Endothelial cell of umbilical vein (primary cell): Measurements from ENCODE around the gene SLC2A1. TPM values are rescaled to one million over a fixed set of nuclear protein-coding genes. Genes with fewer than 3 reads are reported as not detected.

Source experiments
- BruUV-seq: library from RNA; stranded (reverse); fragments of 400-500 nt; replicated peaks from 2 replicates; lab custom pipeline; 2021; lab: Mats Ljungman, UMichigan
- CTCF ChIA-PET: fragments of 300-600, 350-600 bp; sonication (Branson Sonifier 250); formaldehyde crosslinking; loops from one replicate; lab custom pipeline; 2021; ENCODE audit warnings: antibody characterized with exemption, inconsistent platforms; lab: Charles Lee
- POLR2A ChIA-PET: fragments of 300-600, 350-600 bp; sonication (Branson Sonifier 250); formaldehyde crosslinking; loops from one replicate; lab custom pipeline; 2021; ENCODE audit warnings: antibody characterized with exemption, inconsistent platforms; lab: Charles Lee
- DNase-seq: peaks from one replicate; pipeline ENCODE4 v3.0.0-alpha.2; 2011; ENCODE audit warnings: low read depth, low spot score
- FAIRE-seq: peaks from 2 replicates; lab custom pipeline; 2011; peaks lifted over from hg19 to GRCh38; lab: Jason Lieb, UNC
- H2AFZ ChIP-seq: 2 replicates; pipeline ENCODE4 v1.6.0; 2012; ENCODE audit warnings: low read depth, low read length, control low read depth, inconsistent platforms
- H3K27ac ChIP-seq: 2 replicates; pipeline ENCODE4 v1.5.1; 2011; ENCODE audit warnings: low read depth, mild to moderate bottlenecking, control low read depth, low read length, moderate library complexity; ENCODE audit not compliant: insufficient read depth
- H3K27me3 ChIP-seq, 2 experiments: 2 replicates each; pipeline versions ENCODE4 v1.6.0 to v1.6.1; 2011; ENCODE audit warnings: low read length in 2 of 2, mixed read lengths in 1 of 2; ENCODE audit not compliant: control insufficient read depth in 2 of 2, insufficient read depth in 2 of 2
- H3K36me3 ChIP-seq, 2 experiments: 2 replicates in 1 of 2; 3 replicates in 1 of 2; pipeline ENCODE4 v1.5.1; 2011; ENCODE audit warnings: low read length in 2 of 2, mild to moderate bottlenecking in 1 of 2, moderate library complexity in 1 of 2; ENCODE audit not compliant: control insufficient read depth in 2 of 2, insufficient read depth in 2 of 2; ENCODE audit errors: extremely low read depth in 1 of 2
- H3K4me1 ChIP-seq: 3 replicates; pipeline ENCODE4 v1.5.1; 2011; ENCODE audit warnings: mild to moderate bottlenecking, low read length; ENCODE audit not compliant: control insufficient read depth, insufficient read depth; ENCODE audit errors: extremely low read depth
- H3K4me2 ChIP-seq: 2 replicates; pipeline ENCODE4 v1.6.1; 2011; ENCODE audit warnings: low read length, control low read depth, mixed read lengths; ENCODE audit not compliant: insufficient read depth
- H3K4me3 ChIP-seq, 3 experiments: fragments of 200-600 bp in 1 of 3; sonication (generic), shearing (Covaris generic) in 1 of 3; replicated peaks in 1 of 3; 2 replicates each; pipeline ENCODE4 v1.5.1; 2011 to 2016; ENCODE audit warnings: control low read depth in 3 of 3, low read length in 3 of 3, mild to moderate bottlenecking in 2 of 3, inconsistent platforms in 1 of 3, low read depth in 1 of 3, moderate library complexity in 1 of 3; ENCODE audit not compliant: insufficient read depth in 1 of 3
- H3K79me2 ChIP-seq: 2 replicates; pipeline ENCODE4 v1.6.0; 2012; ENCODE audit warnings: low read length, inconsistent platforms; ENCODE audit not compliant: control insufficient read depth, insufficient read depth
- H3K9ac ChIP-seq: replicated peaks from 2 replicates; pipeline ENCODE3; 2011; ENCODE audit warnings: low read length, control low read depth; ENCODE audit not compliant: insufficient read depth; ENCODE audit errors: extremely low read depth
- H3K9me1 ChIP-seq: replicated peaks from 3 replicates; pipeline ENCODE4 v1.6.0; 2011; ENCODE audit warnings: mild to moderate bottlenecking, low read length; ENCODE audit not compliant: control insufficient read depth, insufficient read depth; ENCODE audit errors: extremely low read depth
- H3K9me3 ChIP-seq: replicated peaks from 2 replicates; pipeline ENCODE4 v1.5.1; 2012; ENCODE audit warnings: low read length, inconsistent platforms; ENCODE audit not compliant: control insufficient read depth, insufficient read depth
- H4K20me1 ChIP-seq: replicated peaks from 2 replicates; pipeline ENCODE3; 2011; ENCODE audit warnings: mild to moderate bottlenecking, low read length; ENCODE audit not compliant: control insufficient read depth, insufficient read depth; ENCODE audit errors: extremely low read depth
- EZH2 ChIP-seq: IDR thresholded peaks from 2 replicates; pipeline ENCODE4 v1.6.1; 2012; ENCODE audit warnings: borderline replicate concordance, low read depth, mild to moderate bottlenecking, moderate library complexity, low read length, inconsistent platforms; ENCODE audit not compliant: severe bottlenecking
- FOS ChIP-seq: IDR thresholded peaks from 2 replicates; pipeline ENCODE4 v1.6.1; 2011; ENCODE audit warnings: mild to moderate bottlenecking, low read length, moderate library complexity, borderline replicate concordance; ENCODE audit not compliant: insufficient read depth
- GATA2 ChIP-seq: IDR thresholded peaks from 2 replicates; pipeline ENCODE4 v1.7.0; 2011; ENCODE audit warnings: low read depth, mild to moderate bottlenecking, moderate library complexity, mixed read lengths, low read length; ENCODE audit not compliant: insufficient read length, insufficient read depth
- JUN ChIP-seq: IDR thresholded peaks from 2 replicates; pipeline ENCODE4 v1.6.1; 2011; ENCODE audit warnings: borderline replicate concordance, low read depth; ENCODE audit not compliant: insufficient read length, insufficient read depth
- MYC ChIP-seq: IDR thresholded peaks from one replicate; pipeline ENCODE4 v1.6.1; 2011; ENCODE audit warnings: mild to moderate bottlenecking, low read depth, low read length
- POLR2A ChIP-seq: IDR thresholded peaks from 2 replicates; pipeline ENCODE4 v1.6.1; 2012; ENCODE audit warnings: low read depth, mild to moderate bottlenecking, control low read depth, low read length
- POLR2AphosphoS5 ChIP-seq: IDR thresholded peaks from 2 replicates; pipeline ENCODE4 v1.6.1; 2012; ENCODE audit warnings: low read depth, mild to moderate bottlenecking, control low read depth, low read length, moderate library complexity; ENCODE audit not compliant: insufficient read depth
- dilution Hi-C: fragments of 300-500 bp; cut with MboI; formaldehyde crosslinking; loops from one replicate; pipeline ENCODE4 v1.15.0; 2019; ENCODE audit warnings: low sequenced_read_pairs; ENCODE audit not compliant: extremely low pct_ligation_motif_present
- intact Hi-C: fragments of 100-400 bp; cut with micrococcal nuclease; formaldehyde crosslinking; loops from one replicate; pipeline ENCODE4 v1.10.0; 2022
- polyA plus RNA-seq, 4 experiments: library from polyadenylated mRNA; depleted of rRNA in 3 of 4; stranded (reverse) in 3 of 4; unstranded in 1 of 4; fragments of >200 nt; gene quantifications; 2 replicates each; pipeline versions ENCODE4 v1.2.1 to v1.2.3, GENCODE V29; 2011 to 2012; ENCODE audit warnings: missing spikeins in 1 of 4
- total RNA-seq: library from RNA; stranded (reverse); gene quantifications from 2 replicates; pipeline ENCODE4 v1.2.3, GENCODE V29; 2021
- TF ChIP-seq, protein P1 (sequence below), 2 donors: IDR thresholded peaks; 1 replicate in 1 of 2; 2 replicates in 1 of 2; pipeline ENCODE4 v1.5.1; 2011; ENCODE audit warnings: low read length in 2 of 2, mild to moderate bottlenecking in 2 of 2, moderate library complexity in 2 of 2, control low read depth in 1 of 2, inconsistent platforms in 1 of 2, low read depth in 1 of 2; ENCODE audit not compliant: insufficient read depth in 1 of 2; ENCODE audit errors: extremely low read depth in 1 of 2
- TF ChIP-seq, protein P2 (sequence below): IDR thresholded peaks from 2 replicates; pipeline ENCODE4 v1.6.1; 2011; ENCODE audit not compliant: insufficient read depth, insufficient read length

Gene SLC2A1
- total and polyA plus RNA-seq, 2 donors (not counting 3 experiments of a cell fraction or from before 2014, with no cell fraction given) = 42.2 to 46.5 TPM

DNA sequence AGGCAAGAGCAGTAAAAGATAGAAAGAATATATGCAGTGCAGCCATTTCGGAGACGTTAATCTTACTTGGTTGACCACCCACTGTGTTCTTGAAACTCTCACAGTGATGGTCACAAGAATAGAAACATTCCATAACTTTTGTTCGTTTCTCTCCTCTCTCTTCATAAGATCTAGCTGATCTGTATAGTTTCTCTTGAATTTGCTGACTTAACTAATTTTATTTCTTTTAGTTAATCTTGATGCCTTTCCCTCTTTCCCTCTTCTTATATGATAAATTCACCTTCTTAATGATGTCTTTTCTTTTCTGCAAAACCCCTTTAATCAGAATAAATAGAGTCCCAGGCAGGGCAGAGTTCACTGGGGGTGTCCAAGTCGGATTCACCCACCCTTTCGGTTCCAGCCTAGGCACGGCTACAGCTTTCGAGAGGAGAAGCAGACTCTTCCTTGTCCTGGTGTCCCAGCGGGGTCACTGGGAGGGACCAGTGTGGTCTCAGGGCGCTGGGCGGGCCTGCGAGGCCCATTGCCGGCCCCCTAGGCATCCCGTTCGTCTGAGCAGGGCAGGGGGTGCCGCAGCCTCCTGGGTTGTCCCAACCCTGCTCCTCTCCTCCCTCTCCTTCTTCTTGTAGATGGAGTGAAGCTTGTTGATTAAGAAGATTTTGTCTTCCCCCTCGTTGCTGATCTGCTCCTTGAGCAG, 72.5 kb downstream of the SLC2A1 start:
- POLR2A ChIA-PET = no interaction called here
- Histone ChIP-seq H2AFZ (no peak overlapping the region), H3K27me3 (peaks cover 0 to 2% of the 10 kb centered on the region in 2 experiments), H3K36me3 (no peaks in the 10 kb centered on the region), H3K9me1 (no peaks in the 10 kb centered on the region), H3K4me3 (no peak overlapping the region), H3K4me1 (no peaks in the 10 kb centered on the region), H4K20me1 (no peaks in the 10 kb centered on the region), H3K27ac (no peak overlapping the region), H3K4me2 (no peak overlapping the region), H3K9ac (no peak overlapping the region), H3K79me2 (no peaks in the 10 kb centered on the region), H3K9me3 (no peaks in the 10 kb centered on the region)
- DNase-seq (no peak), FAIRE-seq (no peak)
- TF ChIP-seq POLR2A (no peak), EZH2 (no peak), GATA2 (no peak), MYC (no peak), POLR2AphosphoS5 (no peak), JUN (no peak), FOS (no peak)
- TF ChIP-seq, protein P1, sequence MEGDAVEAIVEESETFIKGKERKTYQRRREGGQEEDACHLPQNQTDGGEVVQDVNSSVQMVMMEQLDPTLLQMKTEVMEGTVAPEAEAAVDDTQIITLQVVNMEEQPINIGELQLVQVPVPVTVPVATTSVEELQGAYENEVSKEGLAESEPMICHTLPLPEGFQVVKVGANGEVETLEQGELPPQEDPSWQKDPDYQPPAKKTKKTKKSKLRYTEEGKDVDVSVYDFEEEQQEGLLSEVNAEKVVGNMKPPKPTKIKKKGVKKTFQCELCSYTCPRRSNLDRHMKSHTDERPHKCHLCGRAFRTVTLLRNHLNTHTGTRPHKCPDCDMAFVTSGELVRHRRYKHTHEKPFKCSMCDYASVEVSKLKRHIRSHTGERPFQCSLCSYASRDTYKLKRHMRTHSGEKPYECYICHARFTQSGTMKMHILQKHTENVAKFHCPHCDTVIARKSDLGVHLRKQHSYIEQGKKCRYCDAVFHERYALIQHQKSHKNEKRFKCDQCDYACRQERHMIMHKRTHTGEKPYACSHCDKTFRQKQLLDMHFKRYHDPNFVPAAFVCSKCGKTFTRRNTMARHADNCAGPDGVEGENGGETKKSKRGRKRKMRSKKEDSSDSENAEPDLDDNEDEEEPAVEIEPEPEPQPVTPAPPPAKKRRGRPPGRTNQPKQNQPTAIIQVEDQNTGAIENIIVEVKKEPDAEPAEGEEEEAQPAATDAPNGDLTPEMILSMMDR (IDR thresholded peaks at IDR 0.05; ENCODE audit: extremely low read depth in 1 of 2, insufficient read depth in 1 of 2, low read depth in 1 of 2, low read length in 2 of 2) = no peak
- TF ChIP-seq, protein P2, sequence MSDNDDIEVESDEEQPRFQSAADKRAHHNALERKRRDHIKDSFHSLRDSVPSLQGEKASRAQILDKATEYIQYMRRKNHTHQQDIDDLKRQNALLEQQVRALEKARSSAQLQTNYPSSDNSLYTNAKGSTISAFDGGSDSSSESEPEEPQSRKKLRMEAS = no peak
- CTCF ChIA-PET = no interaction called here
- intact Hi-C loops (no loop called here), dilution Hi-C loops (no loop called here)
- BruUV-seq = no TSS peak
